C4-2B (cell line): ENCODE results near the gene R3HDM2.

Source experiments
- H3K27ac ChIP-seq: fragments of 450-650 bp; 2 replicates; pipeline ENCODE4 v1.5.1; 2017
- CTCF ChIP-seq: fragments of 450-650 bp; conservative IDR thresholded peaks from 2 replicates; pipeline ENCODE4 v1.5.1; 2017; ENCODE audit warnings: mild to moderate bottlenecking
- ZFX ChIP-seq: fragments of 450-650 bp; IDR thresholded peaks from 2 replicates; pipeline ENCODE4 v1.6.1; 2017

R3HDM2 gene

GRCh38 chr12:57380300-57380699 is 50.5 kb downstream of the R3HDM2 start:
- H3K27ac ChIP-seq, result no peak overlapping the region
- TF ChIP-seq CTCF (no peak), ZFX (no peak)

- TF ChIP-seq ZFX (no peak), CTCF (no peak)
- H3K27ac ChIP-seq, result peak overlapping the region; percentile 38; the same call in 1 of the 2 replicates
Measured at GRCh38 chr12:57377103-57377840, 53.6 kb downstream of the R3HDM2 start.

- TF ChIP-seq ZFX (no peak), CTCF (no peak)
- H3K27ac ChIP-seq, result no peak overlapping the region
Measured at GRCh38 chr12:57372233-57372632, 58.6 kb downstream of the R3HDM2 start.

GRCh38 chr12:57370696-57371095 is 60.1 kb downstream of the R3HDM2 start:
- no peak for TF ChIP-seq ZFX
- TF ChIP-seq CTCF, result no peak
- no peak overlapping the region for H3K27ac ChIP-seq

GRCh38 chr12:57370072-57370471 is 60.8 kb downstream of the R3HDM2 start:
- TF ChIP-seq ZFX, result no peak
- no peak for TF ChIP-seq CTCF
- no peak overlapping the region for H3K27ac ChIP-seq

GRCh38 chr12:57369202-57369601 is 61.6 kb downstream of the R3HDM2 start:
- no peak overlapping the region for H3K27ac ChIP-seq
- no peak for TF ChIP-seq CTCF
- no peak for TF ChIP-seq ZFX

GRCh38 chr12:57368349-57369095 is 62.3 kb downstream of the R3HDM2 start:
- H3K27ac ChIP-seq, result no peak overlapping the region
- no peak for TF ChIP-seq CTCF
- TF ChIP-seq ZFX, result no peak
